SK-N-SH (cell line): ENCODE results near the gene TMCC2. TPM values are rescaled to one million over a fixed set of nuclear protein-coding genes. Genes with fewer than 3 reads are reported as not detected.

ENCODE experiments used
- CTCF ChIA-PET: fragments of 300-600, 350-600 bp; formaldehyde crosslinking; extraction: SDS; loops from one replicate; lab custom pipeline; 2021; lab: Yijun Ruan, JAX
- POLR2A ChIA-PET: fragments of 350-600 bp; sonication (Branson Sonifier 250); formaldehyde crosslinking; extraction: SDS; loops from one replicate; lab custom pipeline; 2020; ENCODE audit warnings: antibody characterized with exemption, inconsistent platforms; lab: Yijun Ruan, JAX
- DNase-seq: peaks from one replicate; pipeline ENCODE4 v3.0.0; 2012
- H2AFZ ChIP-seq: fragments of 200-600 bp; sonication (generic); 2 replicates; pipeline ENCODE4 v1.8.1; 2016; ENCODE audit warnings: antibody characterized with exemption, mild to moderate bottlenecking, low read depth
- H3F3A ChIP-seq: fragments of 200-600 bp; sonication (generic); replicated peaks from 2 replicates; pipeline ENCODE3; 2016; ENCODE audit warnings: antibody characterized with exemption, mild to moderate bottlenecking; ENCODE audit not compliant: insufficient read depth
- H3K27ac ChIP-seq, 2 experiments: fragments of 200-500 bp in 1 of 2; fragments of 200-600 bp in 1 of 2; sonication (Bioruptor generic) in 1 of 2; sonication (generic), shearing (Covaris generic) in 1 of 2; 2 replicates each; pipeline versions ENCODE4 v1.5.1 to v1.6.1; 2014 to 2016; ENCODE audit warnings: low read depth in 2 of 2, inconsistent platforms in 1 of 2, low read length in 1 of 2, mild to moderate bottlenecking in 1 of 2, mixed read lengths in 1 of 2
- H3K27me3 ChIP-seq: fragments of 200-600 bp; sonication (generic), shearing (Covaris generic); 2 replicates; pipeline ENCODE4 v1.6.1; 2016; ENCODE audit warnings: mixed run types; ENCODE audit not compliant: insufficient read depth
- H3K36me3 ChIP-seq, 2 experiments: fragments of 200-500 bp in 1 of 2; fragments of 200-600 bp in 1 of 2; sonication (Bioruptor generic) in 1 of 2; sonication (generic) in 1 of 2; replicated peaks in 1 of 2; 2 replicates each; pipeline versions ENCODE3 to v1.5.1; 2014 to 2016; ENCODE audit warnings: low read length in 1 of 2, mild to moderate bottlenecking in 1 of 2; ENCODE audit not compliant: insufficient read depth in 2 of 2, control insufficient read depth in 1 of 2
- H3K4me1 ChIP-seq, 2 experiments: fragments of 200-500 bp in 1 of 2; fragments of 200-600 bp in 1 of 2; sonication (Bioruptor generic) in 1 of 2; sonication (generic), shearing (Covaris generic) in 1 of 2; 2 replicates each; pipeline versions ENCODE4 v1.5.1 to v1.6.1; 2014 to 2016; ENCODE audit warnings: low read depth in 1 of 2, low read length in 1 of 2, mixed run types in 1 of 2; ENCODE audit not compliant: insufficient read depth in 2 of 2, control insufficient read depth in 1 of 2
- H3K4me2 ChIP-seq: fragments of 200-600 bp; sonication (generic), shearing (Covaris generic); 2 replicates; pipeline ENCODE4 v1.6.1; 2017; ENCODE audit warnings: mixed run types
- H3K4me3 ChIP-seq, 2 experiments: fragments of 200-500 bp in 1 of 2; fragments of 200-600 bp in 1 of 2; sonication (Bioruptor generic) in 1 of 2; sonication (generic), shearing (Covaris generic) in 1 of 2; 2 replicates each; pipeline versions ENCODE4 v1.5.1 to v1.8.1; 2014 to 2016; ENCODE audit warnings: low read depth in 2 of 2, inconsistent platforms in 1 of 2, low read length in 1 of 2, mild to moderate bottlenecking in 1 of 2, mixed read lengths in 1 of 2, moderate library complexity in 1 of 2
- H3K79me2 ChIP-seq: fragments of 200-600 bp; sonication (generic); 2 replicates; pipeline ENCODE4 v1.8.1; 2017; ENCODE audit warnings: mild to moderate bottlenecking; ENCODE audit not compliant: insufficient read depth
- H3K9ac ChIP-seq: fragments of 200-600 bp; sonication (generic); 2 replicates; pipeline ENCODE4 v1.6.1; 2017; ENCODE audit warnings: mixed run types
- H3K9me2 ChIP-seq: fragments of 200-600 bp; sonication (generic); 2 replicates; pipeline ENCODE4 v1.6.1; 2017; ENCODE audit warnings: mixed run types
- H3K9me3 ChIP-seq: fragments of 200-600 bp; sonication (generic); 2 replicates; pipeline ENCODE4 v1.6.1; 2017; ENCODE audit warnings: mixed run types, mild to moderate bottlenecking, moderate library complexity
- H4K20me1 ChIP-seq: fragments of 200-600 bp; sonication (generic); 2 replicates; pipeline ENCODE4 v1.6.1; 2017; ENCODE audit warnings: mild to moderate bottlenecking, mixed run types; ENCODE audit not compliant: insufficient read depth
- CHD2 ChIP-seq: fragments of 150-350 bp; IDR thresholded peaks from 2 replicates; pipeline ENCODE4 v1.6.1; 2018; ENCODE audit warnings: low read length; ENCODE audit not compliant: partially characterized antibody
- EZH2phosphoT487 ChIP-seq: fragments of 200-600 bp; sonication (generic); IDR thresholded peaks from 2 replicates; pipeline ENCODE4 v1.6.1; 2017; ENCODE audit warnings: low read depth, mixed run types, mild to moderate bottlenecking, antibody characterized with exemption, moderate library complexity, borderline replicate concordance
- NFIC ChIP-seq: IDR thresholded peaks from 2 replicates; pipeline ENCODE4 v1.4.0; 2012; ENCODE audit warnings: borderline replicate concordance
- RFX5 ChIP-seq: IDR thresholded peaks from 2 replicates; pipeline ENCODE4 v1.6.1; 2012; ENCODE audit warnings: mild to moderate bottlenecking, improper control_type of control experiment, low read length
- TCF12 ChIP-seq: IDR thresholded peaks from 2 replicates; pipeline ENCODE4 v1.4.0; 2012
- TEAD4 ChIP-seq: IDR thresholded peaks from 2 replicates; pipeline ENCODE4 v1.4.0; 2012; ENCODE audit warnings: mild to moderate bottlenecking, borderline replicate concordance; ENCODE audit not compliant: insufficient read depth
- YY1 ChIP-seq: IDR thresholded peaks from 2 replicates; pipeline ENCODE4 v1.4.0; 2012; ENCODE audit warnings: low read depth, mild to moderate bottlenecking
- WGBS: methylation state at CpG from one replicate; pipeline ENCODE4 v1.1.6; 2017; ENCODE audit warnings: low lambda C conversion rate; 5-methylcytosine and 5-hydroxymethylcytosine counted together
- polyA plus RNA-seq, 3 experiments: library from polyadenylated mRNA; depleted of rRNA; stranded (reverse); fragments of >200 nt; gene quantifications; 2 replicates each; pipeline ENCODE4 v1.2.3, GENCODE V29; 2012
- TF ChIP-seq, protein P1 (sequence below): IDR thresholded peaks from 2 replicates; pipeline ENCODE4 v1.6.1; 2012; ENCODE audit warnings: mild to moderate bottlenecking, low read depth, low read length, moderate library complexity
- TF ChIP-seq, protein P2 (sequence below): fragments of 150-350 bp; IDR thresholded peaks from 2 replicates; pipeline ENCODE4 v1.6.1; 2017; ENCODE audit warnings: antibody characterized with exemption, low read length, low read depth, borderline replicate concordance
- TF ChIP-seq, protein P3 (sequence below): IDR thresholded peaks from 2 replicates; pipeline ENCODE4 v1.4.0; 2012; ENCODE audit warnings: low read depth, borderline replicate concordance
- TF ChIP-seq, protein P4 (sequence below): fragments of 200-600 bp; sonication (generic); IDR thresholded peaks from 2 replicates; pipeline ENCODE4 v1.6.1; 2017; ENCODE audit warnings: antibody characterized with exemption, mild to moderate bottlenecking, moderate library complexity
- TF ChIP-seq, protein P5 (sequence below): fragments of 150-350 bp; IDR thresholded peaks from 2 replicates; pipeline ENCODE4 v1.6.1; 2016; ENCODE audit warnings: mild to moderate bottlenecking, low read depth, low read length
- TF ChIP-seq, protein P6 (sequence below): IDR thresholded peaks from 2 replicates; pipeline ENCODE4 v1.4.0; 2012; ENCODE audit warnings: low read depth, borderline replicate concordance

TMCC2 gene
- polyA plus RNA-seq, 1 of the 3 experiments (the other 2 are of a cell fraction) = 6.0 TPM

DNA sequence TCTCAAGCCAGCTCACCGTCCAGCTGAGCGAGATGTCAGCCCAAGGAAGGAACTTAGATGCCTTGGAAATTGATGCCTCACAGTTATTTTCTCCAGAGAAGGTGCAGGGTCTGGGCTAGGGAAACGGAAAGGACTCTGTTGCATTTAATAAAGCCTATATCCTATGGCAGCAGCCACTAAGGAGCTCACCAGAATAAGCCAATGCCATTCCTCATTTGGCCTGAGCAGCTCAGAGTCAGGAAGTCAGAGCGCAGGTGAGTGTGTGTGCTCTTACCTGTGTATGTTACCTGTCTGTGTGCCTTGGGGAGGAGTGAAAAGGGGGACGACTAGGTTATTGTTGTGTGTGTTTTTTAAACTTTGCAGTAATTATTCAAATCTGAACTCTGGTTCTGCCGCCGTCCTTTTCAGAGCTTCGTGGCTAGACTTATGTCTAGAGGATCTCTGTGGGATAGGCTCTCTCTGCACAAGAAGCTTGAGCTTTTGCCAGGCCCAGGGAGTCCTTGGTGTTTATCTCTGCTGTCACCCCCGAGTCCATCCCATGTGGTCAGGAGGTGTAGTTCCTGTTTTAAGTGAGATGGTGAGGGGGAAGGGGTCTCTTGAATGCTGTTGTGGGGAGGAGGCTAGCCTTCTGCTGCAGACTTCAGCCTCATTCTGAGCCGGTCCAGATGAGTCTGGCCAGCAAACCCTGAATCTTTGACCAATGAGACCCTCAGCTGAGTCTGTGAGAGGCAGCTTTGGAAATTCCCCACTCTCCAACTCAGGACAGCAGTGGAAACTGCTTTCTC lies 2.4 kb downstream of the TMCC2 start:
- CTCF ChIA-PET = interaction anchor here (0.6 to 8.2 kb wide), 12 partner anchors 8 to 1708 kb away, joined by 3 to 154 read pairs (median 3); partner anchors contain the start of gene RBBP5
- POLR2A ChIA-PET = no interaction called here
- TF ChIP-seq NFIC = no peak
- DNase-seq = no peak
- Histone ChIP-seq H4K20me1 (peaks cover 3% of the 10 kb centered on the region; the same call in 1 of the 2 replicates), H3K27ac (peak overlapping the region in 1 of 2 experiments; percentile 48; a peak in 2 of 4 replicates), H3K4me2 (peak overlapping the region; percentile 56), H3K27me3 (no peaks in the 10 kb centered on the region), H3K36me3 (no peaks in the 10 kb centered on the region), H3K4me1 (peaks cover 4 to 21% of the 10 kb centered on the region in 2 experiments; a peak in 2 of 4 replicates), H3F3A (peaks cover 10% of the 10 kb centered on the region), H3K79me2 (no peaks in the 10 kb centered on the region), H2AFZ (no peak overlapping the region), H3K4me3 (no peak overlapping the region; a peak in 2 of 4 replicates), H3K9me3 (no peaks in the 10 kb centered on the region), H3K9ac (no peak overlapping the region), H3K9me2 (no peaks in the 10 kb centered on the region)
- 75% methylated on average over 10 of the region's 10 CpGs for WGBS

DNA sequence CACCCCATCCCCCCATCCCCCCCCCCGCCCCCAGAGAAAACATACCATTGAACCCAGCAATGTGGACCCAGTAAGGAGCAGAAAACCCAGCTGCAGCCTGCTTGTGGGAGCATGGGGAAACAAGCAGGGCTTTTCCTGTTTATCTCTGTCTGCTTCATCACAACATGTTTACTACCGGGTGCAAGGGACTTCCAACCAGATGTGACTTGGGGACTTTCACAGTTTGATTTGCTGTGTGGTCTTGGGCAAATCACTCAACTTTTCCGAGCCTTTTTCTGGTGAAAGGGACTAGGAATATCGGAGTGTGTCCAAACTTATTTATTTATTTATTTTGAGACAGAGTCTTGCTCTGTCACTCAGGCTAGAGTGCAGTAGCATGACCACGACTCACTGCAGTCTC lies 3.2 kb downstream of the TMCC2 start:
- ChIA-PET CTCF (interaction anchor here (1.5 to 8.2 kb wide), 3 partner anchors 25 to 255 kb away, joined by 3 to 154 read pairs (median 18); no protein-coding TSS in a partner anchor), POLR2A (no interaction called here)
- TF ChIP-seq, protein P1, sequence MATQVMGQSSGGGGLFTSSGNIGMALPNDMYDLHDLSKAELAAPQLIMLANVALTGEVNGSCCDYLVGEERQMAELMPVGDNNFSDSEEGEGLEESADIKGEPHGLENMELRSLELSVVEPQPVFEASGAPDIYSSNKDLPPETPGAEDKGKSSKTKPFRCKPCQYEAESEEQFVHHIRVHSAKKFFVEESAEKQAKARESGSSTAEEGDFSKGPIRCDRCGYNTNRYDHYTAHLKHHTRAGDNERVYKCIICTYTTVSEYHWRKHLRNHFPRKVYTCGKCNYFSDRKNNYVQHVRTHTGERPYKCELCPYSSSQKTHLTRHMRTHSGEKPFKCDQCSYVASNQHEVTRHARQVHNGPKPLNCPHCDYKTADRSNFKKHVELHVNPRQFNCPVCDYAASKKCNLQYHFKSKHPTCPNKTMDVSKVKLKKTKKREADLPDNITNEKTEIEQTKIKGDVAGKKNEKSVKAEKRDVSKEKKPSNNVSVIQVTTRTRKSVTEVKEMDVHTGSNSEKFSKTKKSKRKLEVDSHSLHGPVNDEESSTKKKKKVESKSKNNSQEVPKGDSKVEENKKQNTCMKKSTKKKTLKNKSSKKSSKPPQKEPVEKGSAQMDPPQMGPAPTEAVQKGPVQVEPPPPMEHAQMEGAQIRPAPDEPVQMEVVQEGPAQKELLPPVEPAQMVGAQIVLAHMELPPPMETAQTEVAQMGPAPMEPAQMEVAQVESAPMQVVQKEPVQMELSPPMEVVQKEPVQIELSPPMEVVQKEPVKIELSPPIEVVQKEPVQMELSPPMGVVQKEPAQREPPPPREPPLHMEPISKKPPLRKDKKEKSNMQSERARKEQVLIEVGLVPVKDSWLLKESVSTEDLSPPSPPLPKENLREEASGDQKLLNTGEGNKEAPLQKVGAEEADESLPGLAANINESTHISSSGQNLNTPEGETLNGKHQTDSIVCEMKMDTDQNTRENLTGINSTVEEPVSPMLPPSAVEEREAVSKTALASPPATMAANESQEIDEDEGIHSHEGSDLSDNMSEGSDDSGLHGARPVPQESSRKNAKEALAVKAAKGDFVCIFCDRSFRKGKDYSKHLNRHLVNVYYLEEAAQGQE = no peak
- TF ChIP-seq, protein P2, sequence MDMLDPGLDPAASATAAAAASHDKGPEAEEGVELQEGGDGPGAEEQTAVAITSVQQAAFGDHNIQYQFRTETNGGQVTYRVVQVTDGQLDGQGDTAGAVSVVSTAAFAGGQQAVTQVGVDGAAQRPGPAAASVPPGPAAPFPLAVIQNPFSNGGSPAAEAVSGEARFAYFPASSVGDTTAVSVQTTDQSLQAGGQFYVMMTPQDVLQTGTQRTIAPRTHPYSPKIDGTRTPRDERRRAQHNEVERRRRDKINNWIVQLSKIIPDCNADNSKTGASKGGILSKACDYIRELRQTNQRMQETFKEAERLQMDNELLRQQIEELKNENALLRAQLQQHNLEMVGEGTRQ = no peak
- TF ChIP-seq, protein P3, sequence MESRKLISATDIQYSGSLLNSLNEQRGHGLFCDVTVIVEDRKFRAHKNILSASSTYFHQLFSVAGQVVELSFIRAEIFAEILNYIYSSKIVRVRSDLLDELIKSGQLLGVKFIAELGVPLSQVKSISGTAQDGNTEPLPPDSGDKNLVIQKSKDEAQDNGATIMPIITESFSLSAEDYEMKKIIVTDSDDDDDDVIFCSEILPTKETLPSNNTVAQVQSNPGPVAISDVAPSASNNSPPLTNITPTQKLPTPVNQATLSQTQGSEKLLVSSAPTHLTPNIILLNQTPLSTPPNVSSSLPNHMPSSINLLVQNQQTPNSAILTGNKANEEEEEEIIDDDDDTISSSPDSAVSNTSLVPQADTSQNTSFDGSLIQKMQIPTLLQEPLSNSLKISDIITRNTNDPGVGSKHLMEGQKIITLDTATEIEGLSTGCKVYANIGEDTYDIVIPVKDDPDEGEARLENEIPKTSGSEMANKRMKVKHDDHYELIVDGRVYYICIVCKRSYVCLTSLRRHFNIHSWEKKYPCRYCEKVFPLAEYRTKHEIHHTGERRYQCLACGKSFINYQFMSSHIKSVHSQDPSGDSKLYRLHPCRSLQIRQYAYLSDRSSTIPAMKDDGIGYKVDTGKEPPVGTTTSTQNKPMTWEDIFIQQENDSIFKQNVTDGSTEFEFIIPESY = no peak
- no peak for TF ChIP-seq YY1
- TF ChIP-seq CHD2 = no peak
- no peak for TF ChIP-seq RFX5
- TF ChIP-seq, protein P4, sequence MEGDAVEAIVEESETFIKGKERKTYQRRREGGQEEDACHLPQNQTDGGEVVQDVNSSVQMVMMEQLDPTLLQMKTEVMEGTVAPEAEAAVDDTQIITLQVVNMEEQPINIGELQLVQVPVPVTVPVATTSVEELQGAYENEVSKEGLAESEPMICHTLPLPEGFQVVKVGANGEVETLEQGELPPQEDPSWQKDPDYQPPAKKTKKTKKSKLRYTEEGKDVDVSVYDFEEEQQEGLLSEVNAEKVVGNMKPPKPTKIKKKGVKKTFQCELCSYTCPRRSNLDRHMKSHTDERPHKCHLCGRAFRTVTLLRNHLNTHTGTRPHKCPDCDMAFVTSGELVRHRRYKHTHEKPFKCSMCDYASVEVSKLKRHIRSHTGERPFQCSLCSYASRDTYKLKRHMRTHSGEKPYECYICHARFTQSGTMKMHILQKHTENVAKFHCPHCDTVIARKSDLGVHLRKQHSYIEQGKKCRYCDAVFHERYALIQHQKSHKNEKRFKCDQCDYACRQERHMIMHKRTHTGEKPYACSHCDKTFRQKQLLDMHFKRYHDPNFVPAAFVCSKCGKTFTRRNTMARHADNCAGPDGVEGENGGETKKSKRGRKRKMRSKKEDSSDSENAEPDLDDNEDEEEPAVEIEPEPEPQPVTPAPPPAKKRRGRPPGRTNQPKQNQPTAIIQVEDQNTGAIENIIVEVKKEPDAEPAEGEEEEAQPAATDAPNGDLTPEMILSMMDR = no peak
- TF ChIP-seq, protein P5, sequence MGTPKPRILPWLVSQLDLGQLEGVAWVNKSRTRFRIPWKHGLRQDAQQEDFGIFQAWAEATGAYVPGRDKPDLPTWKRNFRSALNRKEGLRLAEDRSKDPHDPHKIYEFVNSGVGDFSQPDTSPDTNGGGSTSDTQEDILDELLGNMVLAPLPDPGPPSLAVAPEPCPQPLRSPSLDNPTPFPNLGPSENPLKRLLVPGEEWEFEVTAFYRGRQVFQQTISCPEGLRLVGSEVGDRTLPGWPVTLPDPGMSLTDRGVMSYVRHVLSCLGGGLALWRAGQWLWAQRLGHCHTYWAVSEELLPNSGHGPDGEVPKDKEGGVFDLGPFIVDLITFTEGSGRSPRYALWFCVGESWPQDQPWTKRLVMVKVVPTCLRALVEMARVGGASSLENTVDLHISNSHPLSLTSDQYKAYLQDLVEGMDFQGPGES = no peak
- no peak for TF ChIP-seq TEAD4
- TF ChIP-seq EZH2phosphoT487 = no peak
- TF ChIP-seq, protein P6, sequence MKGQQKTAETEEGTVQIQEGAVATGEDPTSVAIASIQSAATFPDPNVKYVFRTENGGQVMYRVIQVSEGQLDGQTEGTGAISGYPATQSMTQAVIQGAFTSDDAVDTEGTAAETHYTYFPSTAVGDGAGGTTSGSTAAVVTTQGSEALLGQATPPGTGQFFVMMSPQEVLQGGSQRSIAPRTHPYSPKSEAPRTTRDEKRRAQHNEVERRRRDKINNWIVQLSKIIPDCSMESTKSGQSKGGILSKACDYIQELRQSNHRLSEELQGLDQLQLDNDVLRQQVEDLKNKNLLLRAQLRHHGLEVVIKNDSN = no peak
- no peak for TF ChIP-seq TCF12
- WGBS = 92% methylated on average over 5 of the region's 5 CpGs
- H3K79me2 ChIP-seq = no peaks in the 10 kb centered on the region
- no peaks in the 10 kb centered on the region for H3K9me2 ChIP-seq
- no peak for DNase-seq
- H3K27ac ChIP-seq = no peak overlapping the region
- no peak overlapping the region for H3K4me2 ChIP-seq
- no peak overlapping the region for H2AFZ ChIP-seq
- H3K4me3 ChIP-seq = no peak overlapping the region
- peaks cover 4 to 21% of the 10 kb centered on the region in 2 experiments; a peak in 2 of 4 replicates for H3K4me1 ChIP-seq
- peaks cover 3% of the 10 kb centered on the region; the same call in 1 of the 2 replicates for H4K20me1 ChIP-seq
- no peaks in the 10 kb centered on the region for H3K36me3 ChIP-seq
- no peaks in the 10 kb centered on the region for H3K9me3 ChIP-seq
- no peak overlapping the region for H3K9ac ChIP-seq
- peaks cover 10% of the 10 kb centered on the region for H3F3A ChIP-seq
- no peaks in the 10 kb centered on the region for H3K27me3 ChIP-seq
